B cell (primary cell): Measurements from ENCODE around the gene CBX1. TPM values are rescaled to one million over a fixed set of nuclear protein-coding genes. Genes with fewer than 3 reads are reported as not detected.

ENCODE experiments used
- ATAC-seq: fragments of 200-7000 bp; cut with Tn5 transposase; one replicate; pipeline ENCODE4 v1.10.0; 2021; ENCODE audit warnings: low read depth, mild to moderate bottlenecking, moderate number of reproducible peaks, moderate library complexity
- CTCF ChIA-PET: fragments of 350-600 bp; sonication (Branson Sonifier 250); formaldehyde crosslinking; loops from one replicate; lab custom pipeline; 2021; ENCODE audit warnings: antibody characterized with exemption, inconsistent platforms; lab: Charles Lee
- POLR2A ChIA-PET: fragments of 350-600 bp; sonication (Branson Sonifier 250); formaldehyde crosslinking; loops from one replicate; lab custom pipeline; 2021; ENCODE audit warnings: antibody characterized with exemption; lab: Charles Lee
- DNase-seq: peaks from one replicate; pipeline ENCODE4 v3.0.0; 2013
- H2AFZ ChIP-seq: 2 replicates; pipeline ENCODE4 v1.6.1; 2012; ENCODE audit warnings: mild to moderate bottlenecking, low read depth, low read length; ENCODE audit not compliant: insufficient read depth, poor library complexity, severe bottlenecking
- H3K27ac ChIP-seq, 2 donors: 1 replicate in 1 of 2; 2 replicates in 1 of 2; pipeline ENCODE4 v1.5.1; 2012 to 2013; ENCODE audit warnings: low read length in 2 of 2, mild to moderate bottlenecking in 2 of 2, moderate library complexity in 1 of 2
- H3K27me3 ChIP-seq, 4 experiments: fragments of 200-600 bp in 1 of 4; sonication (generic) in 1 of 4; replicated peaks in 1 of 4; 1 replicate in 2 of 4; 2 replicates in 2 of 4; pipeline versions ENCODE4 v1.6.1 to v1.7.0; 2013 to 2016; ENCODE audit warnings: low read length in 3 of 4, mild to moderate bottlenecking in 2 of 4, mixed read lengths in 1 of 4, moderate library complexity in 1 of 4; ENCODE audit not compliant: insufficient read depth in 4 of 4, control insufficient read depth in 3 of 4; ENCODE audit errors: control extremely low read depth in 1 of 4
- H3K36me3 ChIP-seq, 2 experiments: replicated peaks in 1 of 2; 1 replicate in 1 of 2; 2 replicates in 1 of 2; pipeline versions ENCODE4 v1.6.1 to v1.7.1; 2013; ENCODE audit warnings: low read length in 1 of 2; ENCODE audit not compliant: insufficient read depth in 2 of 2, control insufficient read depth in 1 of 2; ENCODE audit errors: control extremely low read depth in 1 of 2, extremely low read depth in 1 of 2
- H3K4me1 ChIP-seq, 2 donors: fragments of 200-600 bp in 1 of 2; sonication (generic) in 1 of 2; 1 replicate in 1 of 2; 2 replicates in 1 of 2; pipeline versions ENCODE4 v1.5.1 to v1.6.1; 2013 to 2017; ENCODE audit warnings: low read length in 2 of 2; ENCODE audit not compliant: control insufficient read depth in 2 of 2, insufficient read depth in 2 of 2
- H3K4me2 ChIP-seq: replicated peaks from 2 replicates; pipeline ENCODE3; 2012; ENCODE audit warnings: mild to moderate bottlenecking, low read depth, low read length; ENCODE audit not compliant: poor library complexity, severe bottlenecking
- H3K4me3 ChIP-seq, 5 experiments: fragments of 200-600 bp in 1 of 5; sonication (generic) in 1 of 5; 1 replicate in 3 of 5; 2 replicates in 2 of 5; pipeline versions ENCODE4 v1.5.1 to v1.7.0; 2011 to 2016; ENCODE audit warnings: low read length in 4 of 5, mild to moderate bottlenecking in 4 of 5, low read depth in 2 of 5, control low read depth in 1 of 5, moderate library complexity in 1 of 5; ENCODE audit not compliant: insufficient read depth in 1 of 5; ENCODE audit errors: control extremely low read depth in 1 of 5, extremely low read depth in 1 of 5
- H3K79me2 ChIP-seq: fragments of 200-600 bp; sonication (generic); one replicate; pipeline ENCODE4 v1.6.0; 2016; ENCODE audit warnings: low read length; ENCODE audit not compliant: control insufficient read depth, insufficient read depth
- H3K9ac ChIP-seq: fragments of 200-600 bp; sonication (generic); 2 replicates; pipeline ENCODE4 v1.6.1; 2017; ENCODE audit warnings: mild to moderate bottlenecking, low read length, moderate library complexity
- H3K9me3 ChIP-seq, 3 donors: one replicate each; pipeline versions ENCODE4 v1.6.1 to v1.7.1; 2013; ENCODE audit warnings: low read length in 2 of 3; ENCODE audit not compliant: control insufficient read depth in 2 of 3, insufficient read depth in 1 of 3; ENCODE audit errors: control extremely low read depth in 1 of 3
- H4K20me1 ChIP-seq: 2 replicates; pipeline ENCODE4 v1.6.0; 2012; ENCODE audit warnings: mild to moderate bottlenecking, low read length; ENCODE audit not compliant: insufficient read depth, control insufficient read depth, poor library complexity, severe bottlenecking
- H3K27ac Mint-ChIP-seq: one replicate; pipeline ENCODE4 v1.8.0; 2021; ENCODE audit warnings: mixed read lengths
- H3K27me3 Mint-ChIP-seq: one replicate; pipeline ENCODE4 v1.8.0; 2021; ENCODE audit warnings: mixed read lengths
- H3K4me1 Mint-ChIP-seq: one replicate; pipeline ENCODE4 v1.8.0; 2021; ENCODE audit warnings: mixed read lengths
- H3K4me3 Mint-ChIP-seq: one replicate; pipeline ENCODE4 v1.8.0; 2021; ENCODE audit warnings: mixed read lengths
- H3K9me3 Mint-ChIP-seq: one replicate; pipeline ENCODE4 v1.8.0; 2022; ENCODE audit warnings: mixed read lengths; ENCODE audit not compliant: insufficient read depth
- CTCF ChIP-seq: fragments of 200-600 bp; IDR thresholded peaks from one replicate; pipeline ENCODE4 v1.8.0; 2022; ENCODE audit warnings: antibody characterized with exemption, mild to moderate bottlenecking
- EZH2 ChIP-seq: IDR thresholded peaks from 2 replicates; pipeline ENCODE4 v1.6.1; 2012; ENCODE audit warnings: borderline replicate concordance, low read depth, mild to moderate bottlenecking, moderate library complexity, low read length; ENCODE audit not compliant: insufficient read depth, poor library complexity, severe bottlenecking
- WGBS: methylation state at CpG from one replicate; pipeline ENCODE4 v1.1.5; 2013; ENCODE audit warnings: missing lambda C conversion rate; ENCODE audit not compliant: insufficient coverage; 5-methylcytosine and 5-hydroxymethylcytosine counted together
- intact Hi-C: fragments of 100-400 bp; cut with micrococcal nuclease; formaldehyde crosslinking; loops from one replicate; pipeline ENCODE4 v1.10.0; 2022
- polyA plus RNA-seq: library from polyadenylated mRNA; depleted of rRNA; stranded (reverse); fragments of >200 nt; gene quantifications from 2 replicates; pipeline ENCODE4 v1.2.3, GENCODE V29; 2012
- total RNA-seq, 2 donors: library from RNA; stranded (reverse); fragments of 120-200 nt in 1 of 2; gene quantifications; 1 replicate in 1 of 2; 2 replicates in 1 of 2; pipeline versions ENCODE4 v1.2.3 to v1.2.4, GENCODE V29; 2013 to 2022

CBX1 gene
- total and polyA plus RNA-seq, 2 donors (not counting 1 experiment from before 2014, with no cell fraction given) = 9.4 to 33.1 TPM

DNA sequence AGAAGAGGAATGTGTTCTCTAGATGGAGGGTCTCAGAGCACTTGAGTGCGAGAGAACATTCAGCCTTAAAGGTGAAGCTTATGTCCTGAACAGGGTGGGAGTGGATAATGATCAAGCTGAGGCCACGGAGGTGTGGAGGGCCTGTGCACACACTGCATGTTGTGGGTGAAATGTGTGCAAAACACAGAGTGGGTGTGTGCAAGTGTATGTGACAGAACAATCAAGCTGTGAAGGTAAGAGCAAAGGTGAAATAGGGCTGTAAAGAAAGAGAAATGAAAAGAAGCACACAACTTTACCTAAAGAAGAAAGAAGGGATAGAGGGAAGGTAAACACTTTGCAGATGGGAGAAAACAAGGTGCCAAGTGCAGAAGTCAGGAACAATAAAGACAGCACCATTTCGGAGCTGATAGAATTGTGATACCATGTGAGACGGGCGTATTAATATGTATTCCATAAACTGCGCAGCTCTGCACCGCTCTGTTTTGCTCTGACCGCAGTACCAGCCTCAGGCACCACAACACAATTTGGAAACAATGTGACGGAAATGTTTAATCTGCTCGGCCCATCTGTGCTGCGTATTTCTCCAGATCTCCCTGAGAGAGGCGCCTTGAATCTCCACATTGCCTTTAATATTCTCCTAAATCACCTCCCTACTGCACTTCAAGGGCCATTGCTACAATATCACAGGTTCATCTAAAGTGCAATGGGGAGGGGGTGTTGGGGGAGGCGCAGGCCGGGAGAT is 46.9 kb upstream of the CBX1 start:
- H3K9me3 Mint-ChIP-seq = no peaks in the 10 kb centered on the region
- Histone ChIP-seq H3K4me2 (no peak overlapping the region), H3K9me3 (no peaks in the 10 kb centered on the region), H4K20me1 (no peaks in the 10 kb centered on the region), H3K36me3 (peaks cover 0 to 11% of the 10 kb centered on the region in 2 experiments), H3K4me3 (no peak overlapping the region), H2AFZ (no peak overlapping the region), H3K79me2 (no peaks in the 10 kb centered on the region), H3K27me3 (no peaks in the 10 kb centered on the region), H3K9ac (no peak overlapping the region), H3K4me1 (no peaks in the 10 kb centered on the region), H3K27ac (no peak overlapping the region)
- POLR2A ChIA-PET = no interaction called here
- no peaks in the 10 kb centered on the region for H3K27me3 Mint-ChIP-seq
- intact Hi-C loops = no loop called here
- H3K4me3 Mint-ChIP-seq = no peak overlapping the region
- peaks cover 3% of the 10 kb centered on the region for H3K4me1 Mint-ChIP-seq
- CTCF ChIA-PET = interaction anchor here (0.9 to 1.4 kb wide), 3 partner anchors 10 to 15 kb away, joined by 3 to 4 read pairs (median 3); no protein-coding TSS in a partner anchor
- H3K27ac Mint-ChIP-seq = no peak overlapping the region
- DNase-seq (no peak), ATAC-seq (no peak)
- 63% methylated on average over 9 of the region's 14 CpGs for WGBS
- TF ChIP-seq CTCF = no peak
- no peak for TF ChIP-seq EZH2

- ChIA-PET POLR2A (no interaction called here), CTCF (no interaction called here)
- no peak overlapping the region for H3K27ac ChIP-seq
- no peak overlapping the region for H3K27ac Mint-ChIP-seq
- H3K9me3 ChIP-seq = no peaks in the 10 kb centered on the region
- peaks cover 8% of the 10 kb centered on the region for H3K4me1 Mint-ChIP-seq
- H3K4me3 ChIP-seq = no peak overlapping the region
- no peaks in the 10 kb centered on the region for H3K27me3 ChIP-seq
- peaks cover 0 to 5% of the 10 kb centered on the region in 2 experiments for H3K36me3 ChIP-seq
- TF ChIP-seq CTCF (no peak), EZH2 (no peak)
- 100% methylated on average over 2 of the region's 3 CpGs for WGBS
- H4K20me1 ChIP-seq = no peaks in the 10 kb centered on the region
- no peaks in the 10 kb centered on the region for H3K79me2 ChIP-seq
- no peaks in the 10 kb centered on the region for H3K27me3 Mint-ChIP-seq
- no peak overlapping the region for H3K4me3 Mint-ChIP-seq
- no peaks in the 10 kb centered on the region for H3K4me1 ChIP-seq
- no peaks in the 10 kb centered on the region for H3K9me3 Mint-ChIP-seq
- no peak overlapping the region for H2AFZ ChIP-seq
- no peak overlapping the region for H3K9ac ChIP-seq
- intact Hi-C loops = no loop called here
- no peak for ATAC-seq
- DNase-seq = no peak
- no peak overlapping the region for H3K4me2 ChIP-seq
Observed at GRCh38 chr17:48144976-48145798, 43.9 kb upstream of the CBX1 start.
